GM23338 (cell line): Measurements from ENCODE around the gene COG7. TPM values are rescaled to one million over a fixed set of nuclear protein-coding genes. Genes with fewer than 3 reads are reported as not detected.

ENCODE experiments used
- ATAC-seq: fragments of 200-7000 bp; cut with Tn5 transposase; 3 replicates; pipeline ENCODE4 v1.9.1; 2020
- DNase-seq: peaks from one replicate; pipeline ENCODE4 v3.0.0-alpha.2; 2015; ENCODE audit warnings: low spot score
- H2AFZ ChIP-seq: fragments of 200-600 bp; sonication (generic); 2 replicates; pipeline ENCODE4 v1.8.0; 2016; ENCODE audit warnings: antibody characterized with exemption, mild to moderate bottlenecking, moderate library complexity
- H3F3A ChIP-seq: fragments of 200-600 bp; sonication (generic); replicated peaks from 2 replicates; pipeline ENCODE4 v1.8.0; 2017; ENCODE audit warnings: antibody characterized with exemption, mixed run types, low read depth
- H3K27ac ChIP-seq: fragments of 200-600 bp; sonication (generic); 2 replicates; pipeline ENCODE4 v1.6.1; 2016; ENCODE audit warnings: low read depth
- H3K27me3 ChIP-seq: fragments of 200-600 bp; sonication (generic); 2 replicates; pipeline ENCODE4 v1.8.0; 2016; ENCODE audit warnings: mild to moderate bottlenecking, mixed run types, moderate library complexity; ENCODE audit not compliant: insufficient read depth
- H3K36me3 ChIP-seq: fragments of 200-600 bp; sonication (generic); 2 replicates; pipeline ENCODE4 v1.8.0; 2016; ENCODE audit warnings: mild to moderate bottlenecking; ENCODE audit not compliant: insufficient read depth
- H3K4me1 ChIP-seq: fragments of 200-600 bp; sonication (generic); 2 replicates; pipeline ENCODE4 v1.8.0; 2016; ENCODE audit warnings: mild to moderate bottlenecking, moderate library complexity; ENCODE audit not compliant: insufficient read depth
- H3K4me2 ChIP-seq: fragments of 200-600 bp; sonication (generic); 2 replicates; pipeline ENCODE4 v1.7.1; 2017; ENCODE audit warnings: mixed run types
- H3K4me3 ChIP-seq: fragments of 200-600 bp; sonication (generic); 2 replicates; pipeline ENCODE4 v1.6.1; 2016; ENCODE audit warnings: mixed run types
- H3K79me2 ChIP-seq: fragments of 200-600 bp; sonication (generic); replicated peaks from 2 replicates; pipeline ENCODE4 v1.8.0; 2017; ENCODE audit warnings: mild to moderate bottlenecking; ENCODE audit not compliant: insufficient read depth
- H3K9me2 ChIP-seq: fragments of 200-600 bp; sonication (generic); 2 replicates; pipeline ENCODE4 v1.8.0; 2017; ENCODE audit not compliant: insufficient read depth
- H4K20me1 ChIP-seq: fragments of 200-600 bp; sonication (generic); replicated peaks from 2 replicates; pipeline ENCODE4 v1.8.0; 2017; ENCODE audit warnings: mild to moderate bottlenecking; ENCODE audit not compliant: insufficient read depth
- H3K27ac Mint-ChIP-seq: 2 replicates; pipeline ENCODE4 v1.8.0; 2020; ENCODE audit warnings: inconsistent platforms, mild to moderate bottlenecking, moderate library complexity, mixed read lengths
- H3K27me3 Mint-ChIP-seq: 3 replicates; pipeline ENCODE4 v1.8.0; 2022; ENCODE audit warnings: low read depth, mild to moderate bottlenecking, moderate library complexity, mixed read lengths, inconsistent platforms; ENCODE audit not compliant: insufficient read depth, poor library complexity
- H3K36me3 Mint-ChIP-seq: 3 replicates; pipeline ENCODE4 v1.8.0; 2021; ENCODE audit warnings: low read depth, mild to moderate bottlenecking, inconsistent platforms, moderate library complexity, mixed read lengths
- H3K4me1 Mint-ChIP-seq: 3 replicates; pipeline ENCODE4 v1.8.0; 2020; ENCODE audit warnings: mild to moderate bottlenecking, inconsistent platforms, mixed read lengths
- H3K4me3 Mint-ChIP-seq: 3 replicates; pipeline ENCODE4 v1.8.0; 2021; ENCODE audit warnings: moderate library complexity, mild to moderate bottlenecking, inconsistent platforms, mixed read lengths
- H3K9me3 Mint-ChIP-seq: 3 replicates; pipeline ENCODE4 v1.8.0; 2020; ENCODE audit warnings: moderate library complexity, mild to moderate bottlenecking, inconsistent platforms, mixed read lengths
- CREB1 ChIP-seq: fragments of 250-450 bp; sonication (Bioruptor Pico); IDR thresholded peaks from 2 replicates; pipeline ENCODE4 v1.5.0; 2020; ENCODE audit warnings: low read depth, mild to moderate bottlenecking, moderate library complexity
- ETS1 ChIP-seq: IDR thresholded peaks from 2 replicates; pipeline ENCODE4 v1.6.1; 2016; ENCODE audit warnings: antibody characterized with exemption
- EZH2phosphoT487 ChIP-seq: fragments of 200-600 bp; sonication (generic); IDR thresholded peaks from one replicate; pipeline ENCODE4 v1.8.1; 2018; ENCODE audit warnings: antibody characterized with exemption; ENCODE audit not compliant: unreplicated experiment
- JUNB ChIP-seq: IDR thresholded peaks from one replicate; pipeline ENCODE4 v1.6.1; 2016; ENCODE audit warnings: antibody characterized with exemption; ENCODE audit not compliant: unreplicated experiment
- NANOG ChIP-seq: IDR thresholded peaks from 2 replicates; pipeline ENCODE4 v1.6.1; 2016; ENCODE audit warnings: antibody characterized with exemption, borderline replicate concordance
- POLR2AphosphoS5 ChIP-seq: IDR thresholded peaks from 2 replicates; pipeline ENCODE4 v1.6.1; 2016; ENCODE audit warnings: antibody characterized with exemption, low read depth
- REST ChIP-seq: IDR thresholded peaks from one replicate; pipeline ENCODE4 v1.6.1; 2018; ENCODE audit warnings: antibody characterized with exemption; ENCODE audit not compliant: unreplicated experiment
- ZNF331 ChIP-seq: fragments of 250-450 bp; sonication (Bioruptor Pico); IDR thresholded peaks from 2 replicates; pipeline ENCODE4 v1.5.0; 2020; ENCODE audit warnings: low read depth, mild to moderate bottlenecking, moderate library complexity
- ZNF462 ChIP-seq: fragments of 250-450 bp; sonication (Bioruptor Pico); IDR thresholded peaks from 2 replicates; pipeline ENCODE4 v1.5.0; 2020; ENCODE audit warnings: mild to moderate bottlenecking, moderate library complexity
- polyA plus RNA-seq: library from polyadenylated mRNA; unstranded; fragments of >200 nt; fragmentation: Nextera tagmentation; extraction: Ambion mirVana; gene quantifications from 2 replicates; pipeline ENCODE4 v1.2.1, GENCODE V29; 2016
- total RNA-seq: library from RNA; depleted of rRNA; stranded (reverse); fragments of >200 nt; shearing (Covaris generic); gene quantifications from 2 replicates; pipeline ENCODE4 v1.2.3, GENCODE V29; 2014

Gene COG7
- total and polyA plus RNA-seq, 2 experiments from 2014 or later, result 9.2 to 20.0 TPM

- no peak for DNase-seq
- no peak overlapping the region for H3K4me2 ChIP-seq
Measured at GRCh38 chr16:23466162-23466885, 13.3 kb upstream of the COG7 start.

More at GRCh38 chr16:23466162-23466885, 13.3 kb upstream of the COG7 start:
- H3K27me3 Mint-ChIP-seq, result no peaks in the 10 kb centered on the region
- H4K20me1 ChIP-seq, result peaks cover 5% of the 10 kb centered on the region
- H3K79me2 ChIP-seq, result no peaks in the 10 kb centered on the region
- H3K27ac ChIP-seq, result no peak overlapping the region
- peaks cover 48% of the 10 kb centered on the region for H3K36me3 Mint-ChIP-seq
- H3K4me1 Mint-ChIP-seq, result no peaks in the 10 kb centered on the region
- H3K4me1 ChIP-seq, result no peaks in the 10 kb centered on the region
- no peak overlapping the region for H3K4me3 ChIP-seq
- no peak for ATAC-seq
- H3K27me3 ChIP-seq, result no peaks in the 10 kb centered on the region
- TF ChIP-seq ZNF462 (CRISPR knock-in tag) (no peak), EZH2phosphoT487 (no peak), NANOG (no peak), ZNF331 (no peak), ETS1 (no peak), POLR2AphosphoS5 (no peak), REST (no peak), JUNB (no peak), CREB1 (CRISPR knock-in tag) (no peak)
- no peaks in the 10 kb centered on the region for H3K9me2 ChIP-seq
- H3K9me3 Mint-ChIP-seq, result no peaks in the 10 kb centered on the region
- H2AFZ ChIP-seq, result no peak overlapping the region
- 0 out of 2 replicates have a peak, but pooled peaks cover 3% of the 10 kb centered on the region for H3F3A ChIP-seq
- H3K27ac Mint-ChIP-seq, result no peak overlapping the region
- peaks cover 47% of the 10 kb centered on the region for H3K36me3 ChIP-seq
- H3K4me3 Mint-ChIP-seq, result no peak overlapping the region
